GM23338 (cell line): ENCODE measurements around the gene CPB1. TPM values are rescaled to one million over a fixed set of nuclear protein-coding genes. Genes with fewer than 3 reads are reported as not detected.

ENCODE experiments used
- ATAC-seq: fragments of 200-7000 bp; cut with Tn5 transposase; 3 replicates; pipeline ENCODE4 v1.9.1; 2020
- DNase-seq: peaks from one replicate; pipeline ENCODE4 v3.0.0-alpha.2; 2015; ENCODE audit warnings: low spot score
- H2AFZ ChIP-seq: fragments of 200-600 bp; sonication (generic); 2 replicates; pipeline ENCODE4 v1.8.0; 2016; ENCODE audit warnings: antibody characterized with exemption, mild to moderate bottlenecking, moderate library complexity
- H3F3A ChIP-seq: fragments of 200-600 bp; sonication (generic); replicated peaks from 2 replicates; pipeline ENCODE4 v1.8.0; 2017; ENCODE audit warnings: antibody characterized with exemption, mixed run types, low read depth
- H3K27ac ChIP-seq: fragments of 200-600 bp; sonication (generic); 2 replicates; pipeline ENCODE4 v1.6.1; 2016; ENCODE audit warnings: low read depth
- H3K27me3 ChIP-seq: fragments of 200-600 bp; sonication (generic); 2 replicates; pipeline ENCODE4 v1.8.0; 2016; ENCODE audit warnings: mild to moderate bottlenecking, mixed run types, moderate library complexity; ENCODE audit not compliant: insufficient read depth
- H3K36me3 ChIP-seq: fragments of 200-600 bp; sonication (generic); 2 replicates; pipeline ENCODE4 v1.8.0; 2016; ENCODE audit warnings: mild to moderate bottlenecking; ENCODE audit not compliant: insufficient read depth
- H3K4me1 ChIP-seq: fragments of 200-600 bp; sonication (generic); 2 replicates; pipeline ENCODE4 v1.8.0; 2016; ENCODE audit warnings: mild to moderate bottlenecking, moderate library complexity; ENCODE audit not compliant: insufficient read depth
- H3K4me2 ChIP-seq: fragments of 200-600 bp; sonication (generic); 2 replicates; pipeline ENCODE4 v1.7.1; 2017; ENCODE audit warnings: mixed run types
- H3K4me3 ChIP-seq: fragments of 200-600 bp; sonication (generic); 2 replicates; pipeline ENCODE4 v1.6.1; 2016; ENCODE audit warnings: mixed run types
- H3K79me2 ChIP-seq: fragments of 200-600 bp; sonication (generic); replicated peaks from 2 replicates; pipeline ENCODE4 v1.8.0; 2017; ENCODE audit warnings: mild to moderate bottlenecking; ENCODE audit not compliant: insufficient read depth
- H3K9me2 ChIP-seq: fragments of 200-600 bp; sonication (generic); 2 replicates; pipeline ENCODE4 v1.8.0; 2017; ENCODE audit not compliant: insufficient read depth
- H4K20me1 ChIP-seq: fragments of 200-600 bp; sonication (generic); replicated peaks from 2 replicates; pipeline ENCODE4 v1.8.0; 2017; ENCODE audit warnings: mild to moderate bottlenecking; ENCODE audit not compliant: insufficient read depth
- H3K27ac Mint-ChIP-seq: 2 replicates; pipeline ENCODE4 v1.8.0; 2020; ENCODE audit warnings: inconsistent platforms, mild to moderate bottlenecking, moderate library complexity, mixed read lengths
- H3K27me3 Mint-ChIP-seq: 3 replicates; pipeline ENCODE4 v1.8.0; 2022; ENCODE audit warnings: low read depth, mild to moderate bottlenecking, moderate library complexity, mixed read lengths, inconsistent platforms; ENCODE audit not compliant: insufficient read depth, poor library complexity
- H3K36me3 Mint-ChIP-seq: 3 replicates; pipeline ENCODE4 v1.8.0; 2021; ENCODE audit warnings: low read depth, mild to moderate bottlenecking, inconsistent platforms, moderate library complexity, mixed read lengths
- H3K4me1 Mint-ChIP-seq: 3 replicates; pipeline ENCODE4 v1.8.0; 2020; ENCODE audit warnings: mild to moderate bottlenecking, inconsistent platforms, mixed read lengths
- H3K4me3 Mint-ChIP-seq: 3 replicates; pipeline ENCODE4 v1.8.0; 2021; ENCODE audit warnings: moderate library complexity, mild to moderate bottlenecking, inconsistent platforms, mixed read lengths
- H3K9me3 Mint-ChIP-seq: 3 replicates; pipeline ENCODE4 v1.8.0; 2020; ENCODE audit warnings: moderate library complexity, mild to moderate bottlenecking, inconsistent platforms, mixed read lengths
- CREB1 ChIP-seq: fragments of 250-450 bp; sonication (Bioruptor Pico); IDR thresholded peaks from 2 replicates; pipeline ENCODE4 v1.5.0; 2020; ENCODE audit warnings: low read depth, mild to moderate bottlenecking, moderate library complexity
- ETS1 ChIP-seq: IDR thresholded peaks from 2 replicates; pipeline ENCODE4 v1.6.1; 2016; ENCODE audit warnings: antibody characterized with exemption
- EZH2 ChIP-seq: fragments of 200-600 bp; sonication (generic); IDR thresholded peaks from one replicate; pipeline ENCODE4 v1.8.0; 2017; ENCODE audit warnings: antibody characterized with exemption, mild to moderate bottlenecking, low read depth; ENCODE audit not compliant: unreplicated experiment
- EZH2phosphoT487 ChIP-seq: fragments of 200-600 bp; sonication (generic); IDR thresholded peaks from one replicate; pipeline ENCODE4 v1.8.1; 2018; ENCODE audit warnings: antibody characterized with exemption; ENCODE audit not compliant: unreplicated experiment
- POLR2AphosphoS5 ChIP-seq: IDR thresholded peaks from 2 replicates; pipeline ENCODE4 v1.6.1; 2016; ENCODE audit warnings: antibody characterized with exemption, low read depth
- REST ChIP-seq: IDR thresholded peaks from one replicate; pipeline ENCODE4 v1.6.1; 2018; ENCODE audit warnings: antibody characterized with exemption; ENCODE audit not compliant: unreplicated experiment
- STAT1 ChIP-seq: IDR thresholded peaks from one replicate; pipeline ENCODE4 v1.6.1; 2016; ENCODE audit warnings: antibody characterized with exemption; ENCODE audit not compliant: unreplicated experiment
- ZNF331 ChIP-seq: fragments of 250-450 bp; sonication (Bioruptor Pico); IDR thresholded peaks from 2 replicates; pipeline ENCODE4 v1.5.0; 2020; ENCODE audit warnings: low read depth, mild to moderate bottlenecking, moderate library complexity
- polyA plus RNA-seq: library from polyadenylated mRNA; unstranded; fragments of >200 nt; fragmentation: Nextera tagmentation; extraction: Ambion mirVana; gene quantifications from 2 replicates; pipeline ENCODE4 v1.2.1, GENCODE V29; 2016
- total RNA-seq: library from RNA; depleted of rRNA; stranded (reverse); fragments of >200 nt; shearing (Covaris generic); gene quantifications from 2 replicates; pipeline ENCODE4 v1.2.3, GENCODE V29; 2014
- TF ChIP-seq, protein P1 (sequence below): fragments of 250-450 bp; sonication (Bioruptor Pico); IDR thresholded peaks from 2 replicates; pipeline ENCODE4 v1.5.0; 2020; ENCODE audit warnings: mild to moderate bottlenecking, moderate library complexity

Gene CPB1
- total and polyA plus RNA-seq, 2 experiments from 2014 or later, result not detected

DNA sequence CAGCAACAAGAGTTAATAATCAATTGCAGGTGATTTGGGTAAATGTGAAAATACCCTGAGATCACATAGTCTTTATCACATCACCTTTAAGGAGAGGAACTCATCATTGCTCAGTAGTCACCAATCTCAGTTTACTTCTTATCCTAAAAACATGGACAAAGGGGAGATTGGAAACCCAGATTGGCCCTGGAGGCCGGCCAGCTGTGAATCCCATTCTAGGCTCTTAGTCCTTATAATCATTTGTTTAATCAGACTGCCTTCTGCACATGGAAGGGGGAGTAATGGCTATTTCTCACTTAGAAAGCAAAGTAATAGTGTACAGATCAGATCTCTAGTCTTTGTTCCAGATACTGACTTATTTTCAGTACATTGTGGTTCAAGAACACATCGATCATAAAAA lies 37.2 kb upstream of the CPB1 start (continued):
- TF ChIP-seq EZH2phosphoT487 (no peak), STAT1 (no peak), CREB1 (CRISPR knock-in tag) (no peak), EZH2 (no peak)

GRCh38 chr3:148790851-148791735 lies 36.5 kb upstream of the CPB1 start:
- Histone ChIP-seq H3K4me1 (0 out of 2 replicates have a peak, but pooled peaks cover 5% of the 10 kb centered on the region), H3K27me3 (no peaks in the 10 kb centered on the region), H3K36me3 (0 out of 2 replicates have a peak, but pooled peaks cover 5% of the 10 kb centered on the region), H3K4me3 (no peak overlapping the region), H3K9me2 (peaks cover 4% of the 10 kb centered on the region), H3K27ac (no peak overlapping the region), H2AFZ (peak overlapping the region; percentile 61), H3K79me2 (no peaks in the 10 kb centered on the region), H3F3A (no peaks in the 10 kb centered on the region), H4K20me1 (no peaks in the 10 kb centered on the region), H3K4me2 (no peak overlapping the region)
- Mint-ChIP-seq H3K4me3 (no peak overlapping the region), H3K27ac (no peak overlapping the region), H3K9me3 (peaks cover 13% of the 10 kb centered on the region), H3K4me1 (peaks cover 8% of the 10 kb centered on the region), H3K36me3 (peaks cover 5% of the 10 kb centered on the region; the same call in 2 of the 3 replicates), H3K27me3 (no peaks in the 10 kb centered on the region)
- no peak for DNase-seq
- TF ChIP-seq EZH2 (no peak), EZH2phosphoT487 (no peak), ETS1 (no peak), ZNF331 (CRISPR knock-in tag) (no peak), REST (no peak), POLR2AphosphoS5 (no peak), STAT1 (no peak)
- TF ChIP-seq, protein P1, sequence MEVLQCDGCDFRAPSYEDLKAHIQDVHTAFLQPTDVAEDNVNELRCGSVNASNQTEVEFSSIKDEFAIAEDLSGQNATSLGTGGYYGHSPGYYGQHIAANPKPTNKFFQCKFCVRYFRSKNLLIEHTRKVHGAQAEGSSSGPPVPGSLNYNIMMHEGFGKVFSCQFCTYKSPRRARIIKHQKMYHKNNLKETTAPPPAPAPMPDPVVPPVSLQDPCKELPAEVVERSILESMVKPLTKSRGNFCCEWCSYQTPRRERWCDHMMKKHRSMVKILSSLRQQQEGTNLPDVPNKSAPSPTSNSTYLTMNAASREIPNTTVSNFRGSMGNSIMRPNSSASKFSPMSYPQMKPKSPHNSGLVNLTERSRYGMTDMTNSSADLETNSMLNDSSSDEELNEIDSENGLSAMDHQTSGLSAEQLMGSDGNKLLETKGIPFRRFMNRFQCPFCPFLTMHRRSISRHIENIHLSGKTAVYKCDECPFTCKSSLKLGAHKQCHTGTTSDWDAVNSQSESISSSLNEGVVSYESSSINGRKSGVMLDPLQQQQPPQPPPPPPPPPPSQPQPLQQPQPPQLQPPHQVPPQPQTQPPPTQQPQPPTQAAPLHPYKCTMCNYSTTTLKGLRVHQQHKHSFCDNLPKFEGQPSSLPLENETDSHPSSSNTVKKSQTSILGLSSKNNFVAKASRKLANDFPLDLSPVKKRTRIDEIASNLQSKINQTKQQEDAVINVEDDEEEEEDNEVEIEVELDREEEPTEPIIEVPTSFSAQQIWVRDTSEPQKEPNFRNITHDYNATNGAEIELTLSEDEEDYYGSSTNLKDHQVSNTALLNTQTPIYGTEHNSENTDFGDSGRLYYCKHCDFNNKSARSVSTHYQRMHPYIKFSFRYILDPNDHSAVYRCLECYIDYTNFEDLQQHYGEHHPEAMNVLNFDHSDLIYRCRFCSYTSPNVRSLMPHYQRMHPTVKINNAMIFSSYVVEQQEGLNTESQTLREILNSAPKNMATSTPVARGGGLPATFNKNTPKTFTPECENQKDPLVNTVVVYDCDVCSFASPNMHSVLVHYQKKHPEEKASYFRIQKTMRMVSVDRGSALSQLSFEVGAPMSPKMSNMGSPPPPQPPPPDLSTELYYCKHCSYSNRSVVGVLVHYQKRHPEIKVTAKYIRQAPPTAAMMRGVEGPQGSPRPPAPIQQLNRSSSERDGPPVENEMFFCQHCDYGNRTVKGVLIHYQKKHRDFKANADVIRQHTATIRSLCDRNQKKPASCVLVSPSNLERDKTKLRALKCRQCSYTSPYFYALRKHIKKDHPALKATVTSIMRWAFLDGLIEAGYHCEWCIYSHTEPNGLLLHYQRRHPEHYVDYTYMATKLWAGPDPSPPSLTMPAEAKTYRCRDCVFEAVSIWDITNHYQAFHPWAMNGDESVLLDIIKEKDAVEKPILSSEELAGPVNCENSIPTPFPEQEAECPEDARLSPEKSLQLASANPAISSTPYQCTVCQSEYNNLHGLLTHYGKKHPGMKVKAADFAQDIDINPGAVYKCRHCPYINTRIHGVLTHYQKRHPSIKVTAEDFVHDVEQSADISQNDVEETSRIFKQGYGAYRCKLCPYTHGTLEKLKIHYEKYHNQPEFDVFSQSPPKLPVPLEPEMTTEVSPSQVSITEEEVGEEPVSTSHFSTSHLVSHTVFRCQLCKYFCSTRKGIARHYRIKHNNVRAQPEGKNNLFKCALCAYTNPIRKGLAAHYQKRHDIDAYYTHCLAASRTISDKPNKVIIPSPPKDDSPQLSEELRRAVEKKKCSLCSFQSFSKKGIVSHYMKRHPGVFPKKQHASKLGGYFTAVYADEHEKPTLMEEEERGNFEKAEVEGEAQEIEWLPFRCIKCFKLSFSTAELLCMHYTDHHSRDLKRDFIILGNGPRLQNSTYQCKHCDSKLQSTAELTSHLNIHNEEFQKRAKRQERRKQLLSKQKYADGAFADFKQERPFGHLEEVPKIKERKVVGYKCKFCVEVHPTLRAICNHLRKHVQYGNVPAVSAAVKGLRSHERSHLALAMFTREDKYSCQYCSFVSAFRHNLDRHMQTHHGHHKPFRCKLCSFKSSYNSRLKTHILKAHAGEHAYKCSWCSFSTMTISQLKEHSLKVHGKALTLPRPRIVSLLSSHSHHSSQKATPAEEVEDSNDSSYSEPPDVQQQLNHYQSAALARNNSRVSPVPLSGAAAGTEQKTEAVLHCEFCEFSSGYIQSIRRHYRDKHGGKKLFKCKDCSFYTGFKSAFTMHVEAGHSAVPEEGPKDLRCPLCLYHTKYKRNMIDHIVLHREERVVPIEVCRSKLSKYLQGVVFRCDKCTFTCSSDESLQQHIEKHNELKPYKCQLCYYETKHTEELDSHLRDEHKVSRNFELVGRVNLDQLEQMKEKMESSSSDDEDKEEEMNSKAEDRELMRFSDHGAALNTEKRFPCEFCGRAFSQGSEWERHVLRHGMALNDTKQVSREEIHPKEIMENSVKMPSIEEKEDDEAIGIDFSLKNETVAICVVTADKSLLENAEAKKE (CRISPR knock-in tag), result no peak
- no peak; the same call in 2 of the 3 replicates for ATAC-seq
